Skeletal muscle tissue (tissue), 4 donors: ENCODE measurements around the gene IFT88. TPM values are rescaled to one million over a fixed set of nuclear protein-coding genes. Genes with fewer than 3 reads are reported as not detected.

Source experiments
- H3K27ac ChIP-seq: one replicate; pipeline ENCODE4 v1.7.0; 2013; ENCODE audit warnings: mild to moderate bottlenecking, low read depth, low read length, inconsistent platforms
- H3K27me3 ChIP-seq, 3 donors: one replicate each; pipeline ENCODE4 v1.7.0; 2013; ENCODE audit warnings: low read length in 3 of 3; ENCODE audit not compliant: control insufficient read depth in 3 of 3, insufficient read depth in 3 of 3
- H3K36me3 ChIP-seq, 3 donors: one replicate each; pipeline ENCODE4 v1.7.0; 2013; ENCODE audit warnings: low read length in 3 of 3; ENCODE audit not compliant: control insufficient read depth in 3 of 3, insufficient read depth in 3 of 3
- H3K4me1 ChIP-seq, 3 donors: one replicate each; pipeline ENCODE4 v1.7.0; 2013; ENCODE audit warnings: low read length in 3 of 3, mild to moderate bottlenecking in 3 of 3; ENCODE audit not compliant: control insufficient read depth in 3 of 3, insufficient read depth in 3 of 3
- H3K4me3 ChIP-seq, 3 donors: one replicate each; pipeline ENCODE4 v1.7.0; 2013; ENCODE audit warnings: low read length in 3 of 3
- H3K9ac ChIP-seq, 3 donors: one replicate each; pipeline ENCODE4 v1.7.0; 2013; ENCODE audit warnings: low read length in 3 of 3, mild to moderate bottlenecking in 3 of 3, moderate library complexity in 2 of 3, low read depth in 1 of 3
- H3K9me3 ChIP-seq, 3 donors: one replicate each; pipeline ENCODE4 v1.7.0; 2013; ENCODE audit warnings: low read length in 3 of 3; ENCODE audit not compliant: control insufficient read depth in 3 of 3
- total RNA-seq: library from RNA; depleted of rRNA; stranded (reverse); fragments of >200 nt; gene quantifications from one replicate; pipeline ENCODE4 v1.2.3, GENCODE V29; 2014
- donor health status: Osteomylitis.

The IFT88 gene
- total RNA-seq, 1 donor from 2014 or later, result 14.6 TPM

DNA sequence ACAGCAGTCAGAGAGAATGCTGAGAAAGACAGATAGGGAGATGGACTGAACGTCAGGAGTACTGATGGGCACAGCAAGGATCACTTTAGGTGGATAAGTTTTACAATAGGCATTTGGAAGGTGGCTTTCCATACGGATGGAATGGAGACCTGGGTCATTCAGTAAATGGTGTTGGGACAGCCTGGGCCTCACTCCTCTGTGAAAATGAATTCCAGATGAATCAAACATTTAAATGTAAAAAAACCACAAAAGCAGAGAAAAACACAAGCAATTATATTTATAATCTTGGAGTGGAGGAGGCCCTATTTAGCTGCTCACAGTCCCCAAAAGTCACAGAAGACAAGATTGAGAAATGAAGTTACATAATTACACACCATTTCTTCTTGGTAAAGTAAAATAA lies 141.3 kb downstream of the IFT88 start:
- H3K9ac ChIP-seq, result peak overlapping the region in 1 of 3 donors; percentile 21
- H3K27ac ChIP-seq, result peak overlapping the region; percentile 44

DNA sequence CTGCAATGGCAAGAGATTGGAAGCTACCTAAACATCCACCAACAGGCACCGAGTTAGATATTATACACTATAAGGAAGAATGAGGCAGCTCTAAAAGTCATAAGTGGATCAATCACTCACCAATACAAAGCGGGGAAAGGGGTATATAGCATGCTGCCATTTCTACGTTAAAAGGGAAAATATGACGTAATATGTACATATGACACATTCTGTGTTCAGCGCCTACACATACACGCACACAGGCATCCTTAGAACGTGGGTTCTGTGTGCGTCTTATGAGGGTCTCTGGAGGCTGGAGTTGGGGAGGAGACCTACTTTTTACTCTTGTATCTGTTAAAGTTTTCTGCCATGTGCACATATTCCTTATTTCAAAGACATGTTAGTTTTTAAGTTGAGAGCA lies 142.4 kb downstream of the IFT88 start:
- H3K9ac ChIP-seq, result peak overlapping the region in 1 of 3 donors; percentile 1
- H3K36me3 ChIP-seq, result no peaks in the 10 kb centered on the region
- peaks cover 19 to 24% (median 20%) of the 10 kb centered on the region in 3 donors for H3K4me1 ChIP-seq
- no peak overlapping the region for H3K4me3 ChIP-seq
- no peaks in the 10 kb centered on the region for H3K9me3 ChIP-seq
- H3K27me3 ChIP-seq, result peaks cover 0 to 2% (median 0%) of the 10 kb centered on the region in 3 donors
- peak overlapping the region; percentile 46 for H3K27ac ChIP-seq

More for the DNA sequence above, 141.3 kb downstream of the IFT88 start:
- peaks cover 12 to 17% (median 13%) of the 10 kb centered on the region in 3 donors for H3K4me1 ChIP-seq
- H3K27me3 ChIP-seq, result peaks cover 0 to 2% (median 0%) of the 10 kb centered on the region in 3 donors
- H3K4me3 ChIP-seq, result no peak overlapping the region
- no peaks in the 10 kb centered on the region for H3K36me3 ChIP-seq
- no peaks in the 10 kb centered on the region for H3K9me3 ChIP-seq

DNA sequence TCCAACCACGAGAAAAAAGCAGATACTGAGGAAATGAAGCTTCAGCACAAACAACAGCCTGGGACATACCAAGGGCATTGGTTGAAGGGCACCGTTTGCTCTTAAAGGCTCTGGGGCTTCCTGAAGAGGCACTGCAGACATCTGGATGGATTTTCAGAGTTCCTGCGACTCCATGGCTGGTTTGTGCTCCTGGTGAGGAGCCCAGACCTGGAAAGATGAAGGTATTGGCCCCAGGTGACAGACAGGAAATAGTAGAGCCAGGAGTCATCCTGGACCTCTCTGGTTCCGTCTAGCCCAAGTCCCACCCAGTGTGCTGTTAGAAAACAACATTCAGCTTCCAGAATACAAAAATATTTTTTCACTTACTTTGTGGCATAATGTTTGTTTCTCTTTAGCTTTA lies 142.8 kb downstream of the IFT88 start:
- peak overlapping the region; percentile 46 for H3K27ac ChIP-seq
- H3K4me3 ChIP-seq, result no peak overlapping the region
- peaks cover 0 to 2% (median 0%) of the 10 kb centered on the region in 3 donors for H3K27me3 ChIP-seq
- peak overlapping the region in 1 of 3 donors; percentile 1 for H3K9ac ChIP-seq
- peaks cover 23 to 28% (median 24%) of the 10 kb centered on the region in 3 donors for H3K4me1 ChIP-seq
- H3K9me3 ChIP-seq, result no peaks in the 10 kb centered on the region
- no peaks in the 10 kb centered on the region for H3K36me3 ChIP-seq

DNA sequence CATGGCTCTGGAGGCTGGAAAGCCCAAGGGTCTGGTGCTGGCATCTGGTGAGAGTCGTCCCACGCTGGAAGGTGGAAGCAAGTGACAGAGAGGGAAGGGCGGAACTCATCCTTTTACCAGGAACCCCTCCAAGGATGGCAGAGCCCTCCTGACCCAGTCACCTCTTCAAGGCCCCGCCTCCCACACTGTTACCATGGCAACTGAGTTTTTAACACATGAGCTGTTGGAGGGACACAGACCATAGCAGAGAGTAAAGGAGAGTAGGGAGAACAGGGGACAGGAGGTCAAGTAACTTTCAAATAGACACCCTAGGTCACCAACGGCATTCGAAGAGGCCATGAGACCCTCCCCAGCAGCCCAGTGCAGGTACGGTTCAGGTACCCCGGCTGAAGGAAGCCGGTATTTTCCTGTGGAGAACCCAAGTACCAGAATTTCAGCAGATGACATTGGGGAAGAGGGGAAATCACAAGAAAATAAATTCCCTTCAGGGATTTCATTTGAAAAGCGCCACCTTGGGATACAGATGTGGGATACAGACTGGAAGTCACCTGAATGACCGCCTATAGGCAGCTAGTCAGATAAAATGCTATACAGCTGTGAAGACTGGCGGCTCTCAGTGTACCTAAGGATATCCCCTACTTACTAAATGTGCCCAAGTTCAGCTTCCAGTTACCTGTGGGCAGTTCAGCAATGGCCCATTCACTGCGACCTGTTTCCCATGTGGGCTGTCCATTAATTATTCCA lies 144.5 kb downstream of the IFT88 start:
- Histone ChIP-seq H3K4me1 (peaks cover 25 to 33% (median 31%) of the 10 kb centered on the region in 3 donors), H3K4me3 (no peak overlapping the region), H3K9me3 (no peaks in the 10 kb centered on the region), H3K9ac (no peak overlapping the region), H3K27ac (peak overlapping the region; percentile 97), H3K27me3 (peaks cover 0 to 2% (median 0%) of the 10 kb centered on the region in 3 donors), H3K36me3 (no peaks in the 10 kb centered on the region)

DNA sequence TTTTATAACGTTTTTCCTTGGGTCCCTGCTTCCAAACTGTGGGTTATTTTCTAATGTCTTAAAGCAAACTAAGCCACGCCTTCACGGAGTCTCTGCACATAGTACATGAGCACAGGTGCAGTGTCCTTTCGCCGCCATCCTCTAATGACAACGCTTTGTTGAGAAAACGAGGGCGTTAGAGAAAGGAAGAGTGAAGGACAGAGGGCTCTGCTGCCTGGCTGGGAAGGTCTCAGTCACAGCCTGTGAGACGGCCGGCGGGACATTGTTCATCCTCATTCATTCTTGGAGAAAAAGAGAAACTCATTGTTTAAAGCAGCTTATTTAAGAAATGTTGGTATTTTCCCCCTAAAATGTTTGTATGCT lies 146.0 kb downstream of the IFT88 start:
- peak overlapping the region; percentile 48 to 67 (median 58) for H3K4me3 ChIP-seq
- H3K4me1 ChIP-seq, result peaks cover 25 to 40% (median 37%) of the 10 kb centered on the region in 3 donors
- H3K9ac ChIP-seq, result peak overlapping the region; percentile 73 to 83 (median 77)
- no peaks in the 10 kb centered on the region for H3K36me3 ChIP-seq
- H3K27ac ChIP-seq, result peak overlapping the region; percentile 97
- peaks cover 0 to 2% (median 0%) of the 10 kb centered on the region in 3 donors for H3K27me3 ChIP-seq
- no peaks in the 10 kb centered on the region for H3K9me3 ChIP-seq

DNA sequence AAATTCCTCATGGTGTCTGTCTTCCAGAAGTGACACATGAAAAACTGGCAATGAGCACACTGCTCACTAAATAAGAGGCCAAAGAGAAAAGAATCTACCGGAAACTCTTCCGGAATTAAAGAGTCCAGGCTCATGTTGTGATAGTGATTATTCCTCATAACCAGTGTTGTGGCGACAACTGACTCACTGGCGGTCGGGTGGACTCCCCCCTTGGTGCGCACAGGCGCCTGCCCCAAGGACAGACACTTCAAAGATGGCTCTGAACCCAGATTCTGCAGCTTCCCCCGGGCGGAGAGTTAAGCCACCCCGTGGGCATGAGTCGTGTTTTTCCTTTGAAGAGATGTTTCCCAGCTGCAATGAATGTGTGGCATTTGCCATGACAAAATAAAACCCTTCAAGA lies 146.8 kb downstream of the IFT88 start:
- Histone ChIP-seq H3K27ac (peak overlapping the region; percentile 97), H3K4me3 (peak overlapping the region in 2 of 3 donors; percentile 36 to 58), H3K4me1 (peaks cover 31 to 47% (median 44%) of the 10 kb centered on the region in 3 donors), H3K27me3 (peaks cover 0 to 2% (median 0%) of the 10 kb centered on the region in 3 donors), H3K36me3 (peaks cover 0 to 2% (median 2%) of the 10 kb centered on the region in 3 donors), H3K9me3 (no peaks in the 10 kb centered on the region), H3K9ac (peak overlapping the region in 2 of 3 donors; percentile 77 to 83)

DNA sequence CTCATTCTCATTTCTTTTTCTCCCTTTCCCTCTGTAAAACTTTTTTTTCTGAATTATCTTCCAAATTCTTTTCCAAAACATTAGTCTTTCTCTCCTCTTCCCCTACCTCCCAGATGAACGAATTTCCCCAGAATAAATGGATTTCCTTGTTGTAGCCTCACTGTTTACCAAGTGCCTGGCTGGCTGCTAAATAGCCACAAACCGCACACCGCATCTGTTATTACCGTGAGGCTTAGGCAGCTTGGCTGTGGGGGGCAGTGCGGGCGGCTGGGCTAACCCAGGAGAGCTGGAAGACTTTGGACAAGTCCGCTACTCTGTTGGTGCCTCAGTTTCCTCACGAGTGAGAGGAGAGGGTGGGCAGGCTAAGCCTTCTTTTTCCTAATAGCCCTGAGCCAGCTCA lies 147.2 kb downstream of the IFT88 start:
- Histone ChIP-seq H3K27ac (peak overlapping the region; percentile 97), H3K9ac (peak overlapping the region; percentile 69 to 83 (median 77)), H3K9me3 (no peaks in the 10 kb centered on the region), H3K36me3 (peaks cover 0 to 6% (median 6%) of the 10 kb centered on the region in 3 donors), H3K27me3 (peaks cover 0 to 2% (median 0%) of the 10 kb centered on the region in 3 donors), H3K4me3 (peak overlapping the region; percentile 36 to 58 (median 40)), H3K4me1 (peaks cover 35 to 46% (median 44%) of the 10 kb centered on the region in 3 donors)

DNA sequence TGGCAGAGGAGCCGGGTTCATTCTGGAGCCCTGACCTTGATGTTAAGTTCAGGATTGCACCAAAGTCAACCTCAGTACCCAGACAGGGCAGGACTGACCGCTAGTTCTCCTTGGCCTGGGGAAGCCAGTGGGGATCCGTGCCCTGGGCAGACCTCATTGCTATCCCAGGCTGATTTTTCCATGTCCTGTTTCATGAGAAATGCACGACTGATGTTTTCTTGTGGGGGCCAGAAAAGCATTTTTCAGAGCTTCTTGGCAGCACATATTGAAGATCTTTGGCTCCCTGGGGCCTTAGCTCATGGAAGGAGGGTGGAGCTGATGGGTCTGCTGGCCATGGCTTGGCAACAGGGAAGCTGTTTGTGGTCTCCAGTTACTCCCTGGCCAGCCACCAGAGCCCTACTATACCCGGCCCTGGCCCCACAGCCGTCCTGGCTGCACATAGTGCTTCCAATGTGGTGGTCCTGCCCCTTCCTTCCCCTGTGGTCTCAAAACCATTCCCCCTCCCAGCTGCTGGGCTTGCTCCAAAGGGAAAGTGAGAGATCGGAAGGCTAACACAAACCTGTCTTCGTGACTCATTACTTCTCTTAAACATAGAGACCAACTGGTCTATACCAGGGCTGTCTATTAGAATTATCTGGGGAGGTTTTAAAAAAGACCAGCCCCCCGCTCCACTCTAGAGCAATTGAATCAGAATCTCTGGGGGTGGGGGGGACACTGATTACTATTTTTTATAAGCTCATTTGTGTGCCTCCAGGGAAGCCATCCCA lies 147.8 kb downstream of the IFT88 start:
- H3K27ac ChIP-seq, result peak overlapping the region; percentile 97
- peaks cover 0 to 2% (median 0%) of the 10 kb centered on the region in 3 donors for H3K27me3 ChIP-seq
- peak overlapping the region; percentile 69 to 83 (median 77) for H3K9ac ChIP-seq
- peaks cover 36 to 45% (median 44%) of the 10 kb centered on the region in 3 donors for H3K4me1 ChIP-seq
- peaks cover 0 to 8% (median 7%) of the 10 kb centered on the region in 3 donors for H3K36me3 ChIP-seq
- H3K4me3 ChIP-seq, result peak overlapping the region; percentile 40 to 71 (median 71)
- no peaks in the 10 kb centered on the region for H3K9me3 ChIP-seq

DNA sequence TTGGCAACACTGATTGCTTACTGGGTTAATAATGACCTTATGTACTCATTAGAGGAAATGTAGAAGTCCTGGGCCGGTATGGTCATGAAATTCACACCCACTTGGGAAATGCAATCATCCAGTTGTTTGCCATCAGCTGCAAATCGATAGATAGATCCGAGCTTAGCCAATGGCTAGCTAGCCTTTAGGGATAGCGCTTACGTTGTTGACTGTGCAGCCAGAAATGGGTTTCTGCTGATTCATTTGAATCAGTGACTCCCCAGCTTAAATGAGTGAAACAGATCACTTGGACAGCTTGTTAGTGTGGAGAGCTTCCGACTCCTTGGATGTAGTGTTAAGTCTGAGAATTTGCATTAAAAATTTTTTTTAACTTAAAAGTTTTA lies 148.4 kb downstream of the IFT88 start:
- Histone ChIP-seq H3K36me3 (peaks cover 0 to 8% (median 7%) of the 10 kb centered on the region in 3 donors), H3K4me1 (peaks cover 40 to 47% (median 46%) of the 10 kb centered on the region in 3 donors), H3K9me3 (no peaks in the 10 kb centered on the region), H3K27ac (peak overlapping the region; percentile 97), H3K27me3 (peaks cover 0 to 2% (median 0%) of the 10 kb centered on the region in 3 donors), H3K4me3 (peak overlapping the region; percentile 40 to 71 (median 71)), H3K9ac (peak overlapping the region; percentile 77 to 83 (median 81))
